ENCODE data around the gene MARCO.

DNA sequence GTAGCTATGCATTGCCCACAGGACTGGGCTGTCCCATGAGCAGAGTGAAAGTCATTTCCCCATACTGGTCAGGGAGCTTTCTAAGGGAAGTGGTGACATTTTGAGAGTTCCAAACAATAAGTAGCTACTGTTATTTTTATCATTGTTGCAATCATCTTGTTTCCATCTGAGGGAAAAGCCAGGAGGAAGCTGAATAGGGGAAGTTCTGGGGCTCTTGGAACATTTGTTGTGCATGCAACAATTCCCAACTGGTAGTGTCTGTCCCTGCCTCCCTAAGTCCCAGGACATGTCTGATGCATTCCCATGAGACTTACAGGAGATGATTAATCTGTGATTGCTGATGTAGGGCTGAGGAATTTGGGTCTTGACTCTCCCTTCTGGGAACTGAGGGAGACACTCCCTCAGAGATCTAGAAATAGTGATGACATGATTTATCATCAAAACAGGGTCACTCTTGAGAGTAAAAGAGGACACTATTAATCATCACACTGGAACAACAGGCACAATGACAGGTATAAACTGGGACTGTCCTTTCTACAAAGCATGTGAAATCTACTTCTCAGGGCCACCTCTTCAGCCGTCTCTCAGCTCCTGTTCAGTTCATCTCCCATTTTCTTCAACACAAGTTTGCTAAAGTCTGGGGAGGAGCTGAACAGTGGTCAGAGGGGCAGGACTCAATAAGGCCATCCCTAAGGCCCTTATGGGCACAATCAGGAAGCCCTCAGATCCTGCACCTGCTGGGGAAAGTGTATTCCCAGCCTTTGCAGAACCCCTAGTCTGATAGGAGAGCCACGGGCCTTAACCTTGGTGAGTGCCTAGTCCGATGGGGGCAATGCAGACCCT is 28.0 kb upstream of the MARCO start:
- TF ChIP-seq, protein P1, sequence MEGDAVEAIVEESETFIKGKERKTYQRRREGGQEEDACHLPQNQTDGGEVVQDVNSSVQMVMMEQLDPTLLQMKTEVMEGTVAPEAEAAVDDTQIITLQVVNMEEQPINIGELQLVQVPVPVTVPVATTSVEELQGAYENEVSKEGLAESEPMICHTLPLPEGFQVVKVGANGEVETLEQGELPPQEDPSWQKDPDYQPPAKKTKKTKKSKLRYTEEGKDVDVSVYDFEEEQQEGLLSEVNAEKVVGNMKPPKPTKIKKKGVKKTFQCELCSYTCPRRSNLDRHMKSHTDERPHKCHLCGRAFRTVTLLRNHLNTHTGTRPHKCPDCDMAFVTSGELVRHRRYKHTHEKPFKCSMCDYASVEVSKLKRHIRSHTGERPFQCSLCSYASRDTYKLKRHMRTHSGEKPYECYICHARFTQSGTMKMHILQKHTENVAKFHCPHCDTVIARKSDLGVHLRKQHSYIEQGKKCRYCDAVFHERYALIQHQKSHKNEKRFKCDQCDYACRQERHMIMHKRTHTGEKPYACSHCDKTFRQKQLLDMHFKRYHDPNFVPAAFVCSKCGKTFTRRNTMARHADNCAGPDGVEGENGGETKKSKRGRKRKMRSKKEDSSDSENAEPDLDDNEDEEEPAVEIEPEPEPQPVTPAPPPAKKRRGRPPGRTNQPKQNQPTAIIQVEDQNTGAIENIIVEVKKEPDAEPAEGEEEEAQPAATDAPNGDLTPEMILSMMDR (IDR thresholded peaks at IDR 0.05) = no peak
- TF ChIP-seq POLR2AphosphoS5 (IDR thresholded peaks at IDR 0.05) = no peak

All from prostate gland (tissue), 2 donors.